Panc1 (cell line): ENCODE data around the gene DIP2C. TPM values are rescaled to one million over a fixed set of nuclear protein-coding genes. Genes with fewer than 3 reads are reported as not detected.
"Not testable (repeated sequence)": the region's sequence is repeated elsewhere in the genome, so short reads cannot be mapped to it uniquely, and the experiment has no call there.

ENCODE experiments used
- ATAC-seq: fragments of 200-7000 bp; cut with Tn5 transposase; 2 replicates; pipeline ENCODE4 v1.9.1; 2020; ENCODE audit warnings: mild to moderate bottlenecking, moderate library complexity
- BruUV-seq: library from RNA; stranded (reverse); fragments of 400-500 nt; replicated peaks from 2 replicates; lab custom pipeline; 2021; lab: Mats Ljungman, UMichigan
- CTCF ChIA-PET: fragments of 300-600 bp; sonication (Branson Sonifier 250); formaldehyde crosslinking; loops from one replicate; lab custom pipeline; 2022; ENCODE audit warnings: antibody characterized with exemption; lab: Charles Lee
- POLR2A ChIA-PET: fragments of 300-600 bp; sonication (Branson Sonifier 250); formaldehyde crosslinking; loops from one replicate; lab custom pipeline; 2022; ENCODE audit warnings: antibody characterized with exemption; lab: Charles Lee
- DNase-seq: peaks from one replicate; pipeline ENCODE4 v3.0.0-alpha.2; 2010; ENCODE audit warnings: low read depth, low spot score
- H3K27ac ChIP-seq: 2 replicates; pipeline ENCODE4 v1.5.1; 2011; ENCODE audit warnings: mild to moderate bottlenecking, low read length, inconsistent platforms
- H3K27me3 ChIP-seq: fragments of 200-500 bp; sonication (Bioruptor generic); 2 replicates; pipeline ENCODE4 v1.6.0; 2014; ENCODE audit warnings: low read length, inconsistent platforms; ENCODE audit not compliant: control insufficient read depth, insufficient read depth
- H3K36me3 ChIP-seq: fragments of 200-500 bp; sonication (Bioruptor generic); 2 replicates; pipeline ENCODE4 v1.5.1; 2014; ENCODE audit warnings: inconsistent platforms, mild to moderate bottlenecking, low read length, moderate library complexity; ENCODE audit not compliant: control insufficient read depth, insufficient read depth
- H3K4me1 ChIP-seq: 2 replicates; pipeline ENCODE4 v1.5.1; 2011; ENCODE audit warnings: inconsistent platforms, mild to moderate bottlenecking, low read length, moderate library complexity; ENCODE audit not compliant: control insufficient read depth, insufficient read depth
- H3K4me3 ChIP-seq, 2 experiments: 2 replicates each; pipeline ENCODE4 v1.5.1; 2011 to 2012; ENCODE audit warnings: low read depth in 2 of 2, low read length in 2 of 2, mild to moderate bottlenecking in 2 of 2, inconsistent platforms in 1 of 2, moderate library complexity in 1 of 2
- H3K9me3 ChIP-seq: fragments of 200-500 bp; sonication (Bioruptor generic); 2 replicates; pipeline ENCODE4 v1.5.1; 2014; ENCODE audit warnings: low read depth, mild to moderate bottlenecking, inconsistent platforms, low read length, moderate library complexity; ENCODE audit not compliant: control insufficient read depth, insufficient read depth
- POLR2AphosphoS5 ChIP-seq: IDR thresholded peaks from 2 replicates; pipeline ENCODE4 v1.6.1; 2012; ENCODE audit warnings: mild to moderate bottlenecking, low read depth, low read length, moderate library complexity
- REST ChIP-seq, 2 experiments: IDR thresholded peaks; 2 replicates each; pipeline ENCODE4 v1.6.1; 2011 to 2012; ENCODE audit warnings: low read depth in 2 of 2, control low read depth in 1 of 2, low read length in 1 of 2, mild to moderate bottlenecking in 1 of 2, moderate library complexity in 1 of 2; ENCODE audit not compliant: insufficient read depth in 1 of 2
- SIN3A ChIP-seq: IDR thresholded peaks from 2 replicates; pipeline ENCODE4 v1.6.1; 2012; ENCODE audit warnings: low read depth, mild to moderate bottlenecking, low read length, moderate library complexity, borderline replicate concordance; ENCODE audit not compliant: insufficient read depth
- in situ Hi-C: cut with HindIII; loops from 2 replicates; pipeline ENCODE4 v1.10.0; 2016; ENCODE audit warnings: low sequenced_read_pairs, low pct_unique_long_range_greater_than_20kb
- intact Hi-C: fragments of 100-400 bp; cut with micrococcal nuclease; formaldehyde crosslinking; loops from one replicate; pipeline ENCODE4 v1.10.0; 2022; ENCODE audit not compliant: unreplicated experiment
- total RNA-seq: library from RNA; stranded (reverse); gene quantifications from one replicate; pipeline ENCODE4 v1.2.1, GENCODE V29; 2021; ENCODE audit not compliant: unreplicated experiment
- TF ChIP-seq, protein P1 (sequence below): fragments of 450-650 bp; IDR thresholded peaks from 2 replicates; pipeline ENCODE4 v1.5.1; 2017; ENCODE audit warnings: mild to moderate bottlenecking

Gene DIP2C
- total RNA-seq, 1 experiment from 2014 or later = 13.2 TPM

- ChIA-PET POLR2A (no interaction called here), CTCF (no interaction called here)
- Histone ChIP-seq H3K27me3 (no peaks in the 10 kb centered on the region), H3K4me1 (no peaks in the 10 kb centered on the region), H3K27ac (no peak overlapping the region), H3K4me3 (no peak overlapping the region), H3K36me3 (no peaks in the 10 kb centered on the region), H3K9me3 (no peaks in the 10 kb centered on the region)
- no peak for DNase-seq
- no TSS peak for BruUV-seq
- no peak for TF ChIP-seq POLR2AphosphoS5
- TF ChIP-seq SIN3A = no peak
- TF ChIP-seq REST (IDR thresholded peaks at IDR 0.05; ENCODE audit: insufficient read depth in 1 of 2, low read depth in 2 of 2, low read length in 1 of 2) = no peak
- TF ChIP-seq, protein P1, sequence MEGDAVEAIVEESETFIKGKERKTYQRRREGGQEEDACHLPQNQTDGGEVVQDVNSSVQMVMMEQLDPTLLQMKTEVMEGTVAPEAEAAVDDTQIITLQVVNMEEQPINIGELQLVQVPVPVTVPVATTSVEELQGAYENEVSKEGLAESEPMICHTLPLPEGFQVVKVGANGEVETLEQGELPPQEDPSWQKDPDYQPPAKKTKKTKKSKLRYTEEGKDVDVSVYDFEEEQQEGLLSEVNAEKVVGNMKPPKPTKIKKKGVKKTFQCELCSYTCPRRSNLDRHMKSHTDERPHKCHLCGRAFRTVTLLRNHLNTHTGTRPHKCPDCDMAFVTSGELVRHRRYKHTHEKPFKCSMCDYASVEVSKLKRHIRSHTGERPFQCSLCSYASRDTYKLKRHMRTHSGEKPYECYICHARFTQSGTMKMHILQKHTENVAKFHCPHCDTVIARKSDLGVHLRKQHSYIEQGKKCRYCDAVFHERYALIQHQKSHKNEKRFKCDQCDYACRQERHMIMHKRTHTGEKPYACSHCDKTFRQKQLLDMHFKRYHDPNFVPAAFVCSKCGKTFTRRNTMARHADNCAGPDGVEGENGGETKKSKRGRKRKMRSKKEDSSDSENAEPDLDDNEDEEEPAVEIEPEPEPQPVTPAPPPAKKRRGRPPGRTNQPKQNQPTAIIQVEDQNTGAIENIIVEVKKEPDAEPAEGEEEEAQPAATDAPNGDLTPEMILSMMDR = no peak
- ATAC-seq = no peak
- intact Hi-C loops = no loop called here
- in situ Hi-C loops = no loop called here
These were observed 422.5 kb downstream of the DIP2C start for GRCh38 chr10:266974-267425.

GRCh38 chr10:265816-266588 is 423.5 kb downstream of the DIP2C start:
- H3K27me3 ChIP-seq, CTCF ChIA-PET, DNase-seq, in situ Hi-C loops, BruUV-seq, H3K4me3 ChIP-seq, H3K4me1 ChIP-seq, intact Hi-C loops, ATAC-seq, H3K9me3 ChIP-seq, H3K36me3 ChIP-seq, POLR2A ChIA-PET, H3K27ac ChIP-seq: not testable (repeated sequence)

DNA sequence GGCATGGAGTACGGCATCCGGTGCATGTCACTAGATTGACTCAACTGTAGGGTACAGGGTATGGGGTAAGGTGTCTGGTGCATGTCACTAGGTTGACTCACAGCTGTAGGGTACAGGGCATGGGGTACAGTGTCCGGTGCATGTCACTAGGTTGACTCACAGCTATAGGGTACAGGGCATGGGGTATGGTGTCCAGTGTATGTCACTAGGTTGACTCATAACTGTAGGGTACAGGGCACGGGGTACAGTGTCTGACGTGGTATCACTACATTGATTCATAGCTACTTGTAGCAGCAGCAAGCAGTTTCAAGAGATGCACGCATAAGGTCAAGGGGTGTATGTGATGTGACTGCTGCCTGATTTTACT is 424.4 kb downstream of the DIP2C start:
- ATAC-seq, POLR2A ChIA-PET, H3K36me3 ChIP-seq, BruUV-seq, H3K4me3 ChIP-seq, H3K27ac ChIP-seq, DNase-seq, H3K27me3 ChIP-seq, H3K4me1 ChIP-seq, CTCF ChIA-PET, H3K9me3 ChIP-seq, intact Hi-C loops, in situ Hi-C loops: not testable (repeated sequence)

DNA sequence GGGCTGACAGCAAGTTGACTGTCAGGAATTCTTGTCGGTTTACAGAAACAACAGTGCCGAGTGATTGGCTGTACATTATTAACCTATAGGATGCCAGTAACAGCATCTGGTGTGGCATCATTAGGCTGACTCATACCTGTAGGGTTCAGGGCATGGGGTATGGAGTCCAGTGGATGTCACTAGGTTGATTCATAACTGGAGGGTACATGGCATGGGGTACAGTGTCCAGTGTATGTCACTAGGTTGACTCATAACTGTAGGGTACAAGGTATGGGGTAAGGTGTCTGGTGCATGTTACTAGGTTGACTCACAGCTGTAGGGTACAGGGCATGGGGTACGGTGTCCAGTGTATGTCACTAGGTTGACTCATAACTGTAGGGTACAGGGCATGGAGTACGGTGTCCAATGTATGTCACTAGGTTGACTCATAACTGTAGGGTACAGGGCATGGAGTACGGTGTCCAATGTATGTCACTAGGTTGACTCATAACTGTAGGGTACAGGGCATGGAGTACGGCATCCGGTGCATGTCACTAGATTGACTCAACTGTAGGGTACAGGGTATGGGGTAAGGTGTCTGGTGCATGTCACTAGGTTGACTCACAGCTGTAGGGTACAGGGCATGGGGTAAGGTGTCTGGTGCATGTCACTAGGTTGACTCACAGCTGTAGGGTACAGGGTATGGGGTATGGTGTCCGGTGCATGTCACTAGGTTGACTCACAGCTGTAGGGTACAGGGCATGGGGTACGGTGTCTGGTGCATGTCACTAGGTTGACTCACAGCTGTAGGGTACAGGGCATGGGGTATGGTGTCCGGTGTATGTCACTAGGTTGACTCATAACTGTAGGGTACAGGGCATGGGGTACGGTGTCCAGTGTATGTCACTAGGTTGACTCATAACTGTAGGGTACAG is 425.1 kb downstream of the DIP2C start:
- BruUV-seq, H3K4me1 ChIP-seq, H3K9me3 ChIP-seq, H3K4me3 ChIP-seq, H3K27ac ChIP-seq, in situ Hi-C loops, DNase-seq, H3K36me3 ChIP-seq, POLR2A ChIA-PET, ATAC-seq, H3K27me3 ChIP-seq, intact Hi-C loops, CTCF ChIA-PET: not testable (repeated sequence)
